ENCODE data around the gene GET4.

GET4 gene

GRCh38 chr7:932651-932975 lies 56.3 kb downstream of the GET4 start:
- TF ChIP-seq, protein P1, sequence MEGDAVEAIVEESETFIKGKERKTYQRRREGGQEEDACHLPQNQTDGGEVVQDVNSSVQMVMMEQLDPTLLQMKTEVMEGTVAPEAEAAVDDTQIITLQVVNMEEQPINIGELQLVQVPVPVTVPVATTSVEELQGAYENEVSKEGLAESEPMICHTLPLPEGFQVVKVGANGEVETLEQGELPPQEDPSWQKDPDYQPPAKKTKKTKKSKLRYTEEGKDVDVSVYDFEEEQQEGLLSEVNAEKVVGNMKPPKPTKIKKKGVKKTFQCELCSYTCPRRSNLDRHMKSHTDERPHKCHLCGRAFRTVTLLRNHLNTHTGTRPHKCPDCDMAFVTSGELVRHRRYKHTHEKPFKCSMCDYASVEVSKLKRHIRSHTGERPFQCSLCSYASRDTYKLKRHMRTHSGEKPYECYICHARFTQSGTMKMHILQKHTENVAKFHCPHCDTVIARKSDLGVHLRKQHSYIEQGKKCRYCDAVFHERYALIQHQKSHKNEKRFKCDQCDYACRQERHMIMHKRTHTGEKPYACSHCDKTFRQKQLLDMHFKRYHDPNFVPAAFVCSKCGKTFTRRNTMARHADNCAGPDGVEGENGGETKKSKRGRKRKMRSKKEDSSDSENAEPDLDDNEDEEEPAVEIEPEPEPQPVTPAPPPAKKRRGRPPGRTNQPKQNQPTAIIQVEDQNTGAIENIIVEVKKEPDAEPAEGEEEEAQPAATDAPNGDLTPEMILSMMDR (IDR thresholded peaks at IDR 0.05; ENCODE audit: borderline replicate concordance, insufficient read depth, low read depth, low read length): no peak
- no peak overlapping the region for H3K4me3 ChIP-seq (ENCODE audit: low read depth, low read length)

- H3K4me3 ChIP-seq (ENCODE audit: low read depth, low read length): no peak overlapping the region
- TF ChIP-seq, protein P1 (IDR thresholded peaks at IDR 0.05; ENCODE audit: borderline replicate concordance, insufficient read depth, low read depth, low read length): no peak
Measured at GRCh38 chr7:934469-935163, 58.3 kb downstream of the GET4 start.

GRCh38 chr7:935164-935873 lies 59.0 kb downstream of the GET4 start:
- TF ChIP-seq, protein P1 (IDR thresholded peaks at IDR 0.05; ENCODE audit: borderline replicate concordance, insufficient read depth, low read depth, low read length): no peak

DNA sequence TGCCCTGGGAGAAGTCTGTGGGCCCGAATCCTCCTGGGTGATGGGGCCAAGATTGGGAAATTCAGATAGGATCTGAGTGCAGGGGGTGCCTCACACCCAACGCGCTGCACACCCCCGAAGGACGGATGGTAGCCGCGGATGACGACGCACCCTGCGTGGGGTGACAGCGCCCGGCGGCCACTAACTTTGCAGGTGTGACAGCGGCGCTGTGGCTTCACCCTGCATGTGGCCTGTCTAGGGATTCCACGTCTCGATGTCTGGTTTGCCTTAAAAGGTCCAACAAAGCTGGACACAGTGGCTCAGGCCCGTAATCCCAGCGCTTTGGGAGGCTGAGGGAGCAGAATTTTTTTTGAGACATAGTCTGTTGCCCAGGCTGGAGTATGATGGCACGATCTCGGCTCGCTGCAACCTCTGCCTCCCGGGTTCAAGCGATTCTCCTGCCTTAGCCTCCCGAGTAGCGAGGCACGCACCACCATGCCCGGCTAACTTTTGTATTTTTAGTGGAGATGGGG lies 59.6 kb downstream of the GET4 start:
- TF ChIP-seq, protein P1 (IDR thresholded peaks at IDR 0.05; ENCODE audit: borderline replicate concordance, insufficient read depth, low read depth, low read length): no peak
- no peak overlapping the region for H3K4me3 ChIP-seq (ENCODE audit: low read depth, low read length)

More at GRCh38 chr7:935164-935873, 59.0 kb downstream of the GET4 start:
- H3K4me3 ChIP-seq (ENCODE audit: low read depth, low read length): no peak overlapping the region

DNA sequence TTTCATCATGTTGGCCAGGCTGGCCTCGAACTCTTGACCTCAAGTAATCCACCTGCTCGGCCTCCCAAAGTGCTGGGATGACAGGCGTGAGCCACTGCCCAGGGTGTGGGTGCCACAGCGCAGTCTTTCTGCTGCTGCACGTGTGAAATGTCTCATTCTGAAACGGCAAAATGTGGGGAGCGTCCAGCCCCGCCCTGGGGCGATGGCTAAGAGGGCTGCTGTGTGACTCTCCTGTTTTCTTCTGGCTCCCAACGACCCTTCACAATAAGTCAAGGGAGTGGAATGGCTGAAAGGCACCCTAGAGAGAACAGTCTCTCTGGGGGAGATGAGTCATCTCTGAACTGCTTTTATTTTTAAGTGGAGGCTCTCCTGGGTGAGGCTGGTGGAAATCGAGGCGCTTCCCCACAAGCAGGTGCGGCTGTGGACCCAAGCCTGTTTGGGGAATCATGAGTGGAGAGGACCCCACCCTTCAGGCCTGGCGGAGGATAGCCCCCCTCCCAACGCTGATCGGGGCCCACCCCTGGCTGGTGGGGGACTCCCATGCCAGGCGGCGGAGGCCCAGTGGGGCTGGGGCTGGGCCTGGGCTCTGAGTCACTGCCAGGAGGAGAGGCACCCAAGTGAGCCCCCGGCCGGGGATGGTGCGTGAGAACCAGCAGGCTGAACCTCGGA lies 60.2 kb downstream of the GET4 start:
- TF ChIP-seq, protein P1 (IDR thresholded peaks at IDR 0.05; ENCODE audit: borderline replicate concordance, insufficient read depth, low read depth, low read length): no peak
- peak overlapping the region; percentile 5 for H3K4me3 ChIP-seq (ENCODE audit: low read depth, low read length)

DNA sequence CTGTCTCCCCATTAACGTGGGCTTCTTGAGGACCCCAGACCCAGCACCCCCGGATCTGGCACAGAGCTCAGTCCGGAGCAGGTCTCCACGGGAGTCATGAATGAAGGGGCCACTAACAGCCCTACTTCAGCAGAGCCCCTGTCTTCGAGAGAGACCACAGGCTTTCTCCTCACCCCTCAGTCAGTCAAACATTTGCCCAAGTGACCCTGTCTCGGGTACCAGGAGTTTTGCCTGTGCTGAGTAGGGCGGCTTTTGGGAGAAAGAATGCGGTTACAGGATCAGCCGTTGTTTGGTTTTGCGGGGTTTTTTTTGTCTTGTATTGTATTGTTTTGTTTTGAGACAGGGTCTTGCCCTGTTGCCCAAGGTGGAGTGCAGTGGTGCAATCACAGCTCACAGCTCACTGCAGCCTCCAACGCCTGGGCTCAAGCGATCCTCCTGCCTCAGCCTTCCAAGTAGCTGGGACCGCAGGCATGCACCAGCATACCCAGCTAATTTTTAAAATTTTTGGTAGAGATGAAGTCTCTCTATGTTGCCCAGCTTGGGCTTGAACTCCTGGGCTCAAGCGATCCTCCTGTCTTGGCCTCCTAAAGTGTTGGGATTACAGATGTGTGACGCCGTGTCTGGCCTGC lies 61.6 kb downstream of the GET4 start:
- TF ChIP-seq, protein P1 (IDR thresholded peaks at IDR 0.05; ENCODE audit: borderline replicate concordance, insufficient read depth, low read depth, low read length): no peak
- H3K4me3 ChIP-seq (ENCODE audit: low read depth, low read length): no peak overlapping the region
